GM10847 (cell line): Measurements from ENCODE around the gene PRUNE2.

Experiments
- POLR2A ChIP-seq: IDR thresholded peaks from 2 replicates; pipeline ENCODE4 v1.6.1; 2011; ENCODE audit not compliant: insufficient read length; ENCODE audit errors: extremely low read depth

The PRUNE2 gene

GRCh38 chr9:76650692-76651091 is 255.2 kb downstream of the PRUNE2 start:
- no peak for TF ChIP-seq POLR2A

- no peak for TF ChIP-seq POLR2A
Observed at GRCh38 chr9:76649894-76650293, 256.0 kb downstream of the PRUNE2 start.

GRCh38 chr9:76646249-76646648 is 259.7 kb downstream of the PRUNE2 start:
- no peak for TF ChIP-seq POLR2A

- no peak for TF ChIP-seq POLR2A
Observed at GRCh38 chr9:76644647-76645250, 261.2 kb downstream of the PRUNE2 start.

DNA sequence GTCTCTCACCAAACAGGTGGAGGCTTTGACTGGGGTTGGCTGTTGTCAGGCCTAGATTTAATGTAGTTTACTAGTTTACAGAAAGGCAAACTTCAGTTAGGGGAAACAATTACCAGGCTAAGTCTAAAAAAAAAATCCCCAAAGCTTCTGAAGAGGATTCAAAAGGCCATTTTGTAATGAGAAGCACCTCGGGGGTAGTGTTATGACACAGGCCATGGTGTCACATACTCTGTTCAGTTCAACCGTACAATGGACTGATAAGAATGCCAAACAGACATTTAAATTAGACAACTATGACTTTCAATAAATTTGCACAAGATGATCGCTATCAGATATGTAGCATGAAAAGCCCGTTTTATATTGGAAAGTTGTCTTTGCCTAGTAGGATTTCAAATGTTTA is 261.7 kb downstream of the PRUNE2 start:
- TF ChIP-seq POLR2A: no peak

GRCh38 chr9:76643399-76644117 is 262.4 kb downstream of the PRUNE2 start:
- TF ChIP-seq POLR2A: no peak

DNA sequence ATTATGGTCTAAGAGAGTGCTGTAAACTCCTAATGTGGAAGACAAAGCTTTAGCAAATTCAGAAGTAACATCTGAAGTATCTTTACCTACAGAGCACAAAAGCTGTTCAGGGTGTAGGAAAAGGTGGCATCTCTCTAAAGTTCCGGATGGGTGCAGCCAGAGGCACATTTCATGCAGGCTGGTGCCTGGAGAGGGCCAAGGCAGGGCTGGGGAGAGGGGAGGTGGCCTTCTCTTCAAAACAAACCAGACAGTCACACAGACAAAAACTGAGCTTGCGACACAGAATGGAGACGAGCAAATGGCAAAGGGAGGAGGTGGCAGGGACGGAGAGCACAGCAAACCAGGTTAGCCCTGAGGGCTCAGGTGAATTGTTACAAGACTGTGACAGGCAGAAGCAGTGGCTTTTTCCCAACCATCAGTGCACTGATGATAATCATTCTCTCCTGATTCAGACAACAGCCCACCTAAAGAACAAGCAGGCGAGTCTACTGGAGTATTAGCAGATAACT is 263.2 kb downstream of the PRUNE2 start:
- TF ChIP-seq POLR2A: no peak

- TF ChIP-seq POLR2A: no peak
Observed at GRCh38 chr9:76642074-76642473, 263.8 kb downstream of the PRUNE2 start.

DNA sequence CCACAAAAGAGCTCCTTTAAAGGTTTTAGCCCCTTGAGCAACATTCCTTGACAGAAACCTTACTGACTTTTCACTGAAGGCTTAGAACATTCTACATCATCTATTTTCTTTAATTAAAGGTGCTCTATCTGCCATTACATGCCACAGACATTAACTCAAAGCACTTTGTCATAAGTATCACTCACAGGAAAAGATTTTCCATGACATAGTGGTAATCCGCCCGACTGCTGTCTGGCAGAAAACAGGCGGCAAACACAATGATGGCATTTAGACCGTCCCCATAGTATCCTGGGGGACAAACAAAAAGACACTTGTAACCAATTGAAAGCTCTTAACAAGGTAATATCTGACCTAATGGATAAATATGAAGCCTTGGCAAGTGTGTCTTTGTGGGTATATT is 267.9 kb downstream of the PRUNE2 start:
- TF ChIP-seq POLR2A: no peak

DNA sequence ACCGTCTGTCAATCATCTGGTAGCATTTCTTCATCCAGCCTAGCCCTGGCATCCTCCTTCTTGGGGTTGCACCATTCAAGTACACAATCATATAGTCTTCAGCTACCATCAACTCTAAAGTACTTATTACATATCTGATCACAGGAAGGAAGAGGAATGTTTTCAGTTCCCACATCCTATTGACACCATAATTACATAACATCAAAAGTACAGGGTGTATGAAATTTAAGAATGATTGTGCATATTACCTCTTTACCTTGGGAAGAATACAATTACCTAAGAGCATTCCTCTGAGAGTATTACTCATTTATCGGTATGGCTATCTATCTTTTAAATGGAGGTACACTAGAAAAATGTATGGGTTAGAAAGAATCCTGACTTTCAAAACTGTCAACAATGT is 268.5 kb downstream of the PRUNE2 start:
- TF ChIP-seq POLR2A: no peak

DNA sequence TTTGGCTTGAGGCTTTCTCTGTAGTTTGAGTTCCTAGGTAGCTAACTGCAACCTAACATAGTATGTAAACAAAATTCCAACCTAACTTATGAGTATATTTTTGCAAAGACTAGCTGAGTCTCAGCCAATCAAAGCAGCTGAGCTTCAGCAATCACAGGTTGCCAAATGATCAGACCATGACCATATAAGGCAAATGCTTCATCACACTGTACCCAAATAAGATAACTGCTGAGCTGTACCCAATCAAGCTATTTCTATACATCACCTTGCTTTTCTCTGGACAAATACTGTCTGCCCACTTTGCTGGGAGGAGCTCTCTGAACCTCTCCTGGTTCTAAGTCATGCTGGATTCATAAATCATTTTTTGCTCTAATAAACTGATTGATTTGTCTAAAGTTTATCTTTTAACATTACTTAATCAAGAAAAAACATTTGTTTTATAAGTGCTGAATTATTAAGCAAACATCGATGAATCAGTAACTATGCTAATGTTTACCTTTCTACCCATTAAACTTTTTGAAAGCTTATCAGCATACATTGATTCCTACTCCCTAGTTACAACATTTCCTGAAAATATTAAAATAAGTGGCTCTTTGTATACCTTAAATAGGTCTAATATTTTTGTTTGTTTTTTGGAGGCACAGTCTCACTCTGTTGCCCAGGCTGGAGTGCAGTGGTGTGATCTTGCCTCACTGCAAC is 271.4 kb downstream of the PRUNE2 start:
- TF ChIP-seq POLR2A: no peak

GRCh38 chr9:76630916-76631315 is 275.0 kb downstream of the PRUNE2 start:
- TF ChIP-seq POLR2A: no peak

DNA sequence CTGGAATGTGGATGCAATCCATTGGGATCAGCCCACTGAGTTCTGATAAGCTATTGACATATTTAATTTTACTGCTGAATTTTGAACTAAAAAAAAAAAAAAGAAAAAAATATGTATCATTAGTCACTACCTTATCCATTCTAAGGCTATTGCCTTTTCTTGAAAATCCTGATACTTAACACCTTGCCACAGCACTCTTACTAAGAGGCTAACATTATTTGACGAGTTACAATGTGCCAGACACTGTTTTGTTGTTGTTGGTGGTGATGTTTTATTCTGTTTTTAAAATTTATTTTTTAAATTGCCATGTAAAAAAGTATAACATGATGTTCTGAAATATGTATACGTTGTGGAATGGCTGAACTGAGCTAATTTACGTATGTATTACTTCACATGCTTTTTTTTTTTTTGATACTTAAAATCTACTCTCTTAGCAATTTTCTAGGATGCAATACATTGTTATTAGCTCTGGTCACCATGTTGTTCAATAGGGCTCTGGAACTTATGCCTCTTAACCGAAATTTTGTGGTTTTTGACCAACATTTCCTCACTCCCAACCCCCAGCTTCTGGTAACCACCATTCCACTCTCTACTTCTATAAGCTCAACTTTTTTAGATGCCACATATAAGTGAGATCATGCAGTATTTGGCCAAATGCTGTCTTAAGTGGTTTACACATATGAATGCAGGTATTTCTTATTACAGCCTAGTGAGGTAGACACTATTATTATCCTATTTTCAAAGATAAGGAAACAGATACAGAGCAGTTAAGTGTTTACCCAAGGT is 276.5 kb downstream of the PRUNE2 start:
- TF ChIP-seq POLR2A: no peak

DNA sequence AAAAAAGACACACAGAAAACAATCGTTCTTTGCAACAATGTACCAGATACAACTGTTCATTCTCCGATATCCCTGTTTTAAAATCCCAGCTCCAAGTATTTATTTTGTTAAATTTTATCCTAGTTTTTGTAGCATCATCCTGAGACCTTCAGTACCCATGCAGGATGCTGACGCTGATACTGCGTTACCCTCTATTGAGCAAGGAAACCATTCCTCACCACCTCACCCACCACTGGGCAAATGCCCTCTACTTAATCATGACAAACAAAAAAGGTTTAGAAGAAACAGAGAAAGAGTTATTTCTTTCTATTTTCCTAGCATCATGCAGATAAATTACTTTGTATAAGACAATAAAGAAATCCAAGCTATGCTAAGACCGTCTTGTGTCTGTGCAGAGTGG is 277.8 kb downstream of the PRUNE2 start:
- TF ChIP-seq POLR2A: no peak

- no peak for TF ChIP-seq POLR2A
Observed at GRCh38 chr9:76626980-76627379, 278.9 kb downstream of the PRUNE2 start.
